GM23248 (cell line): ENCODE data around the gene TNFRSF19. TPM values are rescaled to one million over a fixed set of nuclear protein-coding genes. Genes with fewer than 3 reads are reported as not detected.

Source experiments
- DNase-seq: peaks from one replicate; pipeline ENCODE4 v3.0.0-alpha.2; 2015
- H2AFZ ChIP-seq: fragments of 200-600 bp; sonication (generic); 2 replicates; pipeline ENCODE4 v1.6.1; 2016; ENCODE audit warnings: antibody characterized with exemption
- H3F3A ChIP-seq: fragments of 200-600 bp; sonication (generic); 2 replicates; pipeline ENCODE4 v1.6.1; 2016; ENCODE audit warnings: mild to moderate bottlenecking, antibody characterized with exemption, mixed run types; ENCODE audit not compliant: insufficient read depth
- H3K27ac ChIP-seq: fragments of 200-600 bp; sonication (generic); 2 replicates; pipeline ENCODE4 v1.5.1; 2016; ENCODE audit warnings: mild to moderate bottlenecking
- H3K27me3 ChIP-seq: fragments of 200-600 bp; sonication (generic); replicated peaks from 2 replicates; pipeline ENCODE4 v1.6.1; 2016; ENCODE audit warnings: mild to moderate bottlenecking; ENCODE audit not compliant: insufficient read depth
- H3K36me3 ChIP-seq: fragments of 200-600 bp; sonication (generic); 2 replicates; pipeline ENCODE4 v1.6.1; 2016; ENCODE audit warnings: low read depth, mild to moderate bottlenecking
- H3K4me1 ChIP-seq: fragments of 200-600 bp; sonication (generic); 2 replicates; pipeline ENCODE4 v1.6.1; 2016; ENCODE audit warnings: mild to moderate bottlenecking; ENCODE audit not compliant: insufficient read depth
- H3K4me2 ChIP-seq: fragments of 200-600 bp; sonication (generic); one replicate; pipeline ENCODE4 v1.6.1; 2016; ENCODE audit warnings: mild to moderate bottlenecking; ENCODE audit not compliant: unreplicated experiment
- H3K4me3 ChIP-seq: fragments of 200-600 bp; sonication (generic); 2 replicates; pipeline ENCODE4 v1.5.1; 2016; ENCODE audit warnings: mild to moderate bottlenecking
- H3K79me2 ChIP-seq: fragments of 200-600 bp; sonication (generic); 2 replicates; pipeline ENCODE4 v1.6.1; 2016; ENCODE audit warnings: mild to moderate bottlenecking; ENCODE audit not compliant: insufficient read depth
- H3K9ac ChIP-seq: fragments of 200-600 bp; sonication (generic); 2 replicates; pipeline ENCODE4 v1.6.1; 2016; ENCODE audit warnings: mild to moderate bottlenecking
- H3K9me2 ChIP-seq: fragments of 200-600 bp; sonication (generic); 2 replicates; pipeline ENCODE4 v1.6.1; 2016; ENCODE audit warnings: mixed run types, mild to moderate bottlenecking, moderate library complexity; ENCODE audit not compliant: insufficient read depth
- H3K9me3 ChIP-seq: fragments of 200-600 bp; sonication (generic); one replicate; pipeline ENCODE4 v1.6.1; 2017; ENCODE audit warnings: low read depth
- H4K20me1 ChIP-seq: fragments of 200-600 bp; sonication (generic); 2 replicates; pipeline ENCODE4 v1.6.0; 2016; ENCODE audit not compliant: insufficient read depth
- EZH2 ChIP-seq: fragments of 200-600 bp; sonication (generic); IDR thresholded peaks from 2 replicates; pipeline ENCODE4 v1.6.1; 2018; ENCODE audit warnings: antibody characterized with exemption, mild to moderate bottlenecking; ENCODE audit not compliant: insufficient read depth, poor library complexity, severe bottlenecking
- EZH2phosphoT487 ChIP-seq: fragments of 200-600 bp; sonication (generic); IDR thresholded peaks from 2 replicates; pipeline ENCODE4 v1.6.1; 2018; ENCODE audit warnings: antibody characterized with exemption, moderate library complexity, mild to moderate bottlenecking, low read depth; ENCODE audit not compliant: insufficient read depth
- WGBS, 2 experiments: methylation state at CpG; one replicate each; pipeline ENCODE4 v1.1.6; 2015 to 2017; ENCODE audit warnings: low lambda C conversion rate in 2 of 2, low coverage in 1 of 2; ENCODE audit errors: missing lambda C conversion rate in 2 of 2; 5-methylcytosine and 5-hydroxymethylcytosine counted together
- in situ Hi-C: fragments of 300-500 bp; cut with MboI; formaldehyde crosslinking; loops from 2 replicates; pipeline ENCODE4 v1.15.0; 2020
- polyA plus RNA-seq: library from polyadenylated mRNA; unstranded; fragments of >200 nt; fragmentation: Nextera tagmentation; extraction: Ambion mirVana; gene quantifications from 2 replicates; pipeline ENCODE4 v1.2.1, GENCODE V29; 2016
- total RNA-seq: library from RNA; depleted of rRNA; stranded (reverse); fragments of >200 nt; shearing (Covaris generic); gene quantifications from 2 replicates; pipeline ENCODE4 v1.2.3, GENCODE V29; 2014

Gene TNFRSF19
- total and polyA plus RNA-seq, 2 experiments from 2014 or later, result 3.4 TPM

- H3K9me2 ChIP-seq, result no peaks in the 10 kb centered on the region
- H3F3A ChIP-seq, result no peaks in the 10 kb centered on the region
- no peak overlapping the region for H2AFZ ChIP-seq
- TF ChIP-seq EZH2phosphoT487, result no peak
- TF ChIP-seq EZH2, result no peak
- no peaks in the 10 kb centered on the region for H3K4me1 ChIP-seq
- no peaks in the 10 kb centered on the region for H3K79me2 ChIP-seq
- no peak for DNase-seq
- no peaks in the 10 kb centered on the region for H4K20me1 ChIP-seq
- H3K9me3 ChIP-seq, result no peaks in the 10 kb centered on the region
- no peak overlapping the region for H3K4me3 ChIP-seq
- H3K27ac ChIP-seq, result no peak overlapping the region
- in situ Hi-C loops, result no loop called here
- H3K27me3 ChIP-seq, result no peaks in the 10 kb centered on the region
- no peak overlapping the region for H3K9ac ChIP-seq
- H3K36me3 ChIP-seq, result no peaks in the 10 kb centered on the region
- 57% methylated on average over 5 of the region's 5 CpGs for WGBS, 2 experiments
- no peak overlapping the region for H3K4me2 ChIP-seq
These were observed 74.4 kb downstream of the TNFRSF19 start for GRCh38 chr13:23644527-23645138.

- H3K4me3 ChIP-seq, result no peak overlapping the region
- in situ Hi-C loops, result no loop called here
- WGBS, 2 experiments, result 96 to 99% methylated on average over 5 of the region's 5 CpGs
These were observed 75.6 kb downstream of the TNFRSF19 start for GRCh38 chr13:23645851-23646250.

DNA sequence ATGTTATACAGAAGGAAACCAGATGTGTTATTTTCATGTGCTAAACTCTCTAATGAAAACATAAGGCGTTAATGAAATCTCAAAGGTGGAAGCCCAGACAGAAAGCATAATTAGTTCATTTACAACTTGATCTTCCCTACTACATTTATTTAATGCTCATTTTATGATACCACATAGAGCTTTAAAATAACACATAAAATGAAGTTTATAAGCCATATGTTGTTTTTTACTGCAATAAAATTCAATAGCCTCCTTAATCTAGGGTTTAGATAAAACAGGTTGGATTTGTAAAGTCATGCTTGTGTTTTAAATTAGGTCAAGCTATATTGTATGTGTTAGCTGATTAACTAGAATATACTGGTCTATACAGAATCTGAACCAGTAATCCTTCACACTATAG, 81.2 kb downstream of the TNFRSF19 start:
- Histone ChIP-seq H2AFZ (no peak overlapping the region), H3K4me2 (no peak overlapping the region), H3K36me3 (no peaks in the 10 kb centered on the region), H3K9me2 (no peaks in the 10 kb centered on the region), H3F3A (peaks cover 3% of the 10 kb centered on the region; the same call in 1 of the 2 replicates), H3K27ac (no peak overlapping the region), H3K9ac (no peak overlapping the region), H3K79me2 (no peaks in the 10 kb centered on the region), H3K27me3 (no peaks in the 10 kb centered on the region), H3K9me3 (no peaks in the 10 kb centered on the region), H4K20me1 (no peaks in the 10 kb centered on the region), H3K4me3 (no peak overlapping the region), H3K4me1 (peaks cover 2% of the 10 kb centered on the region)
- WGBS, 2 experiments, result 71 to 77% methylated on average over 1 of the region's 1 CpG
- TF ChIP-seq EZH2 (no peak), EZH2phosphoT487 (no peak)
- no peak for DNase-seq
- in situ Hi-C loops, result no loop called here

More at GRCh38 chr13:23645851-23646250, 75.6 kb downstream of the TNFRSF19 start:
- Histone ChIP-seq H3K79me2 (no peaks in the 10 kb centered on the region), H3K36me3 (no peaks in the 10 kb centered on the region), H3K9me3 (no peaks in the 10 kb centered on the region), H3K4me2 (no peak overlapping the region), H2AFZ (no peak overlapping the region), H3K9ac (no peak overlapping the region), H3K9me2 (no peaks in the 10 kb centered on the region), H3K27ac (no peak overlapping the region), H3F3A (no peaks in the 10 kb centered on the region), H4K20me1 (no peaks in the 10 kb centered on the region), H3K27me3 (no peaks in the 10 kb centered on the region), H3K4me1 (no peaks in the 10 kb centered on the region)
- no peak for TF ChIP-seq EZH2
- no peak for TF ChIP-seq EZH2phosphoT487
- no peak for DNase-seq

GRCh38 chr13:23651887-23652286, 81.7 kb downstream of the TNFRSF19 start:
- Histone ChIP-seq H2AFZ (no peak overlapping the region), H4K20me1 (no peaks in the 10 kb centered on the region), H3K27me3 (no peaks in the 10 kb centered on the region), H3K9me3 (no peaks in the 10 kb centered on the region), H3K4me1 (peaks cover 6% of the 10 kb centered on the region), H3F3A (peaks cover 7% of the 10 kb centered on the region; the same call in 1 of the 2 replicates), H3K79me2 (no peaks in the 10 kb centered on the region), H3K4me3 (no peak overlapping the region), H3K27ac (no peak overlapping the region), H3K36me3 (no peaks in the 10 kb centered on the region), H3K9me2 (no peaks in the 10 kb centered on the region), H3K9ac (no peak overlapping the region), H3K4me2 (no peak overlapping the region)
- WGBS, 2 experiments, result 82 to 86% methylated on average over 2 of the region's 2 CpGs
- in situ Hi-C loops, result no loop called here
- TF ChIP-seq EZH2 (no peak), EZH2phosphoT487 (no peak)
- DNase-seq, result no peak
